Transverse colon (tissue), 4 donors: ENCODE measurements around the gene APBB2. TPM values are rescaled to one million over a fixed set of nuclear protein-coding genes. Genes with fewer than 3 reads are reported as not detected.
A peak's percentile ranks its signal among the peaks of the same experiment; 100 is the strongest.

Experiments used
- DNase-seq: peaks from one replicate; pipeline ENCODE4 v3.0.0-alpha.2; 2019
- H3K27ac ChIP-seq, 4 donors: fragments of 200-600 bp; sonication (generic); 2 replicates each; pipeline ENCODE4 v1.5.1; 2016 to 2018; ENCODE audit warnings: inconsistent platforms in 4 of 4
- H3K27me3 ChIP-seq: fragments of 200-600 bp; sonication (generic); 2 replicates; pipeline ENCODE4 v1.5.1; 2017; ENCODE audit warnings: inconsistent platforms
- H3K36me3 ChIP-seq, 4 donors: fragments of 200-600 bp; sonication (generic); 2 replicates each; pipeline ENCODE4 v1.5.1; 2017 to 2019; ENCODE audit warnings: inconsistent platforms in 4 of 4
- H3K4me1 ChIP-seq, 4 donors: fragments of 200-600 bp; sonication (generic); 2 replicates each; pipeline ENCODE4 v1.5.1; 2017 to 2020; ENCODE audit warnings: inconsistent platforms in 4 of 4
- H3K4me3 ChIP-seq, 4 donors: fragments of 200-600 bp; sonication (generic); 1 replicate in 1 of 4; 2 replicates in 3 of 4; pipeline versions ENCODE4 v1.5.1 to v1.6.1; 2017 to 2019; ENCODE audit warnings: inconsistent platforms in 4 of 4
- H3K9me3 ChIP-seq, 2 donors: fragments of 200-600 bp; sonication (generic); 2 replicates each; pipeline ENCODE4 v1.5.1; 2017 to 2019; ENCODE audit warnings: inconsistent platforms in 2 of 2
- EP300 ChIP-seq: sonication (generic); formaldehyde crosslinking; IDR thresholded peaks from one replicate; pipeline ENCODE4 v1.6.1; 2017; ENCODE audit warnings: antibody characterized with exemption, low read depth
- POLR2A ChIP-seq: fragments of 450-650 bp; IDR thresholded peaks from one replicate; pipeline ENCODE4 v1.6.1; 2016; ENCODE audit warnings: antibody characterized with exemption, mild to moderate bottlenecking, moderate library complexity
- POLR2AphosphoS5 ChIP-seq, 3 donors: sonication (generic); formaldehyde crosslinking; IDR thresholded peaks; one replicate each; pipeline ENCODE4 v1.6.1; 2016; ENCODE audit warnings: antibody characterized with exemption in 3 of 3
- WGBS, 2 donors: methylation state at CpG; one replicate each; pipeline ENCODE4 v1.1.5; 2018; ENCODE audit warnings: low coverage in 1 of 2; 5-methylcytosine and 5-hydroxymethylcytosine counted together
- in situ Hi-C, 4 donors: fragments of 200-750 bp; cut with MboI; loops; one replicate each; pipeline versions ENCODE4 v1.15.0 to v1.15.1; 2017; ENCODE audit warnings: low sequenced_read_pairs in 3 of 4, low pct_ligation_motif_present in 1 of 4, low pct_unique_long_range_greater_than_20kb in 1 of 4
- intact Hi-C: fragments of 100-400 bp; cut with DNase I; formaldehyde crosslinking; loops from one replicate; pipeline ENCODE4 v1.15.1; 2023; ENCODE audit warnings: low total_unique reads
- total RNA-seq, 4 donors: library from RNA; depleted of rRNA; stranded (reverse); fragments of >200 nt; gene quantifications; one replicate each; pipeline ENCODE4 v1.1.0, GENCODE V29; 2016
- TF ChIP-seq, protein P1 (sequence below), 5 experiments: fragments of 200-600 bp in 3 of 5; fragments of 450-650 bp in 2 of 5; sonication (generic) in 3 of 5; IDR thresholded peaks; 1 replicate in 2 of 5; 2 replicates in 3 of 5; pipeline ENCODE4 v1.5.1; 2016 to 2017; ENCODE audit warnings: antibody characterized with exemption in 5 of 5, inconsistent platforms in 3 of 5, mild to moderate bottlenecking in 2 of 5, moderate library complexity in 1 of 5

The APBB2 gene
- total RNA-seq, 4 donors from 2014 or later: 37.1 to 138 (median 90.1) TPM

DNA sequence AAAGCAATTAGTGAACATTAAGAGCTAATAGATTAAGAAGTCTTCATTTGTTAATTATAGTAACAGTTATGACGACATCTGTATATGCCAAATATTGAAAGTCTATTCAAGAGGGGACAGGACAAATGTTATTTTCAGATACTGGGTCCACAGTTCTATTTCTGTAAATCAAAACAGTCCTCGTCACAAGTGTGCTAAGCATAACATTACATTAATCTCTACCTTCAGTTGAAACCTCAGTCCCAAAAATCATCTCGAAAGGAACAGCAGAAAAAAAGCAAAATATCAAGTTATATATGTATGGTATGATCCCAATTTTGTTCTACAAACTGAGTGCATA, 70.3 kb downstream of the APBB2 start:
- Histone ChIP-seq H3K4me1 (peaks cover 18 to 48% (median 36%) of the 10 kb centered on the region in 4 donors), H3K36me3 (no peaks in the 10 kb centered on the region), H3K27me3 (no peaks in the 10 kb centered on the region), H3K4me3 (no peak overlapping the region), H3K9me3 (no peaks in the 10 kb centered on the region), H3K27ac (peak overlapping the region; percentile 81 to 89 (median 82))
- no peak for TF ChIP-seq POLR2AphosphoS5 (IDR thresholded peaks at IDR 0.05)
- TF ChIP-seq, protein P1, sequence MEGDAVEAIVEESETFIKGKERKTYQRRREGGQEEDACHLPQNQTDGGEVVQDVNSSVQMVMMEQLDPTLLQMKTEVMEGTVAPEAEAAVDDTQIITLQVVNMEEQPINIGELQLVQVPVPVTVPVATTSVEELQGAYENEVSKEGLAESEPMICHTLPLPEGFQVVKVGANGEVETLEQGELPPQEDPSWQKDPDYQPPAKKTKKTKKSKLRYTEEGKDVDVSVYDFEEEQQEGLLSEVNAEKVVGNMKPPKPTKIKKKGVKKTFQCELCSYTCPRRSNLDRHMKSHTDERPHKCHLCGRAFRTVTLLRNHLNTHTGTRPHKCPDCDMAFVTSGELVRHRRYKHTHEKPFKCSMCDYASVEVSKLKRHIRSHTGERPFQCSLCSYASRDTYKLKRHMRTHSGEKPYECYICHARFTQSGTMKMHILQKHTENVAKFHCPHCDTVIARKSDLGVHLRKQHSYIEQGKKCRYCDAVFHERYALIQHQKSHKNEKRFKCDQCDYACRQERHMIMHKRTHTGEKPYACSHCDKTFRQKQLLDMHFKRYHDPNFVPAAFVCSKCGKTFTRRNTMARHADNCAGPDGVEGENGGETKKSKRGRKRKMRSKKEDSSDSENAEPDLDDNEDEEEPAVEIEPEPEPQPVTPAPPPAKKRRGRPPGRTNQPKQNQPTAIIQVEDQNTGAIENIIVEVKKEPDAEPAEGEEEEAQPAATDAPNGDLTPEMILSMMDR (IDR thresholded peaks at IDR 0.05): no peak
- no peak for TF ChIP-seq EP300
- no peak for TF ChIP-seq POLR2A
- intact Hi-C loops: loop anchor here (5.0 kb wide), 1 partner anchor 73 kb away; no protein-coding TSS in a partner anchor
- in situ Hi-C loops: no loop called here
- no peak for DNase-seq
- WGBS, 2 donors: 53 to 54% methylated on average over 3 of the region's 3 CpGs

DNA sequence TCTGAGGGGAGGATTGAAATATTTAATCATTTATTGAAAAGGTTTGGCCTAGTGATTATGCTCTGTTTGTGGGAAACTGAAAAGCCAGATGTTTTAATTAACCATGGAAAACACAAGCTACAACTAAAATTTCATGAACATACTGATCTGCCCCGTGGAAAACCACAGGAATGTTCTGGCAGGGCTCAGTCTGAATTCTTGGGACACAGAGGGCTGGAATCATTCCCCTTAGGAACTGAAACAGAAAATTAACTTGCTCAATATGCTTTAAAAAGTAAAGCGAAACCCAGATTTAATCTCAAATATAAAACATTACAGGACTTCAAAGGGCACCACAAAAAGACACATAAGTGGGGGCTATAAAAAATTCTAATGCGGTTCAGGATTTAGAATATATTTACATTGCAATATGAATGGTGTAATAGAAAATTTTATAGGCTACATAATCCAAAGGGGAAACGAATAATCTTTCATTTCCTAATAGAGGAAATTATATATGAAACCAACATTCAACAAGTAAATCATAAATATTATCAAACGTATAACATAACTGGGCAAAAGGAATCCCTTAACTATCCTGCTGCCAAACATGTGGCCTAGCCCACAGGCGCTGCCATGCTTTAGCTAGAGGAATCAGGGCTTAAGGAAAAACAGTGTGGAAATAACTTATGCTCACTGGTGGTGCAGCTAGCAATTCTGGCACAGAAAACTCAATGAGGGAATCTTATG, 70.9 kb downstream of the APBB2 start:
- 17 to 25% methylated on average over 5 to 6 of the region's 6 CpGs for WGBS, 2 donors
- H3K4me1 ChIP-seq: peaks cover 18 to 48% (median 36%) of the 10 kb centered on the region in 4 donors
- H3K4me3 ChIP-seq: no peak overlapping the region
- intact Hi-C loops (loop anchor here (5.0 kb wide), 1 partner anchor 74 kb away; no protein-coding TSS in a partner anchor), in situ Hi-C loops (no loop called here)
- H3K9me3 ChIP-seq: no peaks in the 10 kb centered on the region
- H3K36me3 ChIP-seq: no peaks in the 10 kb centered on the region
- H3K27me3 ChIP-seq: no peaks in the 10 kb centered on the region
- peak; percentile 39 for DNase-seq
- peak overlapping the region; percentile 81 to 89 (median 82) for H3K27ac ChIP-seq
- TF ChIP-seq, protein P1 (IDR thresholded peaks at IDR 0.05): no peak
- TF ChIP-seq POLR2AphosphoS5 (IDR thresholded peaks at IDR 0.05): peak; percentile 35 to 49 (median 45)

DNA sequence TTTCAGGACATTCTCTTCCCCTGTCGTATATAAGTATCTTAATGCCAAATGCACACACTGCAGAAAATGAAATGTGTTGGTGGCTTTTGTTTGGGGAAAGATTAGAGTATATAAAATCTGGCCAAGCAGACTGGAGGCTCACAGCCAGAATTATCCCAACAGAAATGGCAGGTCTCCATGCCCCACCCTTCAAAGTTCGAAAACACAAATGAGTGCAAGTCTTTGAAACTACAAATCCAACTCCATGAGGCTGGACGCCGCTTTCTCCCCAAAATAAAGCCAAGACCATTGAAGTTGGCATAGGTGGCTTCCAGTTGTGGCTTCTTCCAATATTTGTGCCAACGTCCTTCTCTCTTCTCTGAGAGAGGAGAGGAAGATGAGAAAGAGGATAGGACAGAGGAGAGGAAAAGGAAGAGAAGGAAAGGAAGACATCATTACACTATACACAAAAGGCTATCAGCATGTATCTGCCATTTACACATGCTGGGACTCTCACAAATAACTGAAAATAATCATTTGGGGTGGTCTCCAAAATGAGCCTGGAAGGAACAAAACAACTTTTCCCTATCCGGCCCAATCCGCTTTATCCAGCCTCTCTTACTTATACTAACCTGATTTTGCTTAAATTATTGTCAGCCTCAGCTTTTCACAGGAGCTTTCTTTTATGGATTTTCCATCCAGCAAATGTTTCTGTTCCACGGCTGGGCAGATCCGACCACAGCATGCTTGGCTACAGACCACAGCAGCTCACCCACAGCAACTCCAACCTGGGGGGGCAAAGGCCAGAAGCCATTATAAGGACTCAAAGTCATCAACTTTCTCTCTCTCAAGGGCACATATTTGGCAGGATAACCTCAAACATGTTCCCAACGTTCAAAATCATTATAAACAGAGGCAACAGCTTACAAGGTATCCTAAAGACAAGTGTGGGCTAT, 71.7 kb downstream of the APBB2 start:
- Histone ChIP-seq H3K27ac (peak overlapping the region; percentile 81 to 89 (median 82)), H3K27me3 (no peaks in the 10 kb centered on the region), H3K4me1 (peaks cover 18 to 48% (median 36%) of the 10 kb centered on the region in 4 donors), H3K36me3 (no peaks in the 10 kb centered on the region), H3K9me3 (no peaks in the 10 kb centered on the region), H3K4me3 (no peak overlapping the region)
- intact Hi-C loops (loop anchor here (5.0 kb wide), 1 partner anchor 75 kb away; no protein-coding TSS in a partner anchor), in situ Hi-C loops (no loop called here)
- 38 to 56% methylated on average over 9 to 10 of the region's 10 CpGs for WGBS, 2 donors
- no peak for DNase-seq
- TF ChIP-seq, protein P1 (IDR thresholded peaks at IDR 0.05): no peak
- TF ChIP-seq EP300: no peak

DNA sequence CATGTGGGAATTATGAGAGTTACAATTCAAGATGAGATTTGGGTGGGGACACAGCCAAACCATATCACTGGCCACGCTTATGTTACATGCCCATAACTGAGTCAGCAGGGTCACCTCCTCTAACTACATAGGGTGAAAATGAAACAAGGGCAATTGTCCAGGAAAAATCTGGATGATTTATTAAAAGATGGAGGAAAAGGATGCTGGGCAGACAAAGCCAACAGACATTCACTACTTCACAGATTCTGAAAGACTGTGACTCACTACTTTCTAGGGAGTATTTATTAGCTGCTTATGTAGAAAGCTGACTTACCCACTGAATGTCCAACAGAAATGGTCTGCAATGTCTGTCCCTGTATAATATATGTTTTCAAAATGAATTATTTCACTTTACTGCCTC, 72.4 kb downstream of the APBB2 start:
- Histone ChIP-seq H3K27ac (peak overlapping the region; percentile 81 to 89 (median 82)), H3K36me3 (no peaks in the 10 kb centered on the region), H3K27me3 (no peaks in the 10 kb centered on the region), H3K9me3 (no peaks in the 10 kb centered on the region), H3K4me1 (peaks cover 18 to 48% (median 36%) of the 10 kb centered on the region in 4 donors), H3K4me3 (no peak overlapping the region)
- in situ Hi-C loops: no loop called here
- no peak for DNase-seq
- WGBS, 2 donors: 48 to 67% methylated on average over 1 of the region's 1 CpG
- intact Hi-C loops: loop anchor here (5.0 kb wide), 1 partner anchor 75 kb away; no protein-coding TSS in a partner anchor
- TF ChIP-seq POLR2AphosphoS5 (IDR thresholded peaks at IDR 0.05) (peak in 2 of 3 donors; percentile 13 to 42), EP300 (no peak)
